H9 (cell line): ENCODE results near the gene PADI6. TPM values are rescaled to one million over a fixed set of nuclear protein-coding genes. Genes with fewer than 3 reads are reported as not detected.

Source experiments
- DNase-seq: peaks from one replicate; pipeline ENCODE4 v3.0.0-alpha.2; 2017
- H2AFZ ChIP-seq: one replicate; pipeline ENCODE4 v1.6.1; 2013; ENCODE audit warnings: mild to moderate bottlenecking, low read length, control low read depth, moderate library complexity
- H2AK5ac ChIP-seq: 2 replicates; pipeline ENCODE4 v1.6.1; 2013; ENCODE audit warnings: low read length, control low read depth, mixed read lengths; ENCODE audit not compliant: insufficient read length
- H2BK120ac ChIP-seq: one replicate; pipeline ENCODE4 v1.6.1; 2013; ENCODE audit warnings: low read depth, mild to moderate bottlenecking, low read length, control low read depth, inconsistent platforms; ENCODE audit not compliant: poor library complexity, severe bottlenecking
- H2BK12ac ChIP-seq: 2 replicates; pipeline ENCODE4 v1.6.1; 2013; ENCODE audit warnings: low read length, control low read depth, mixed read lengths, low read depth; ENCODE audit not compliant: insufficient read length
- H2BK15ac ChIP-seq: 2 replicates; pipeline ENCODE4 v1.6.1; 2013; ENCODE audit warnings: low read depth, low read length, control low read depth
- H2BK20ac ChIP-seq: one replicate; pipeline ENCODE4 v1.6.1; 2013; ENCODE audit warnings: low read depth, mild to moderate bottlenecking, low read length, control low read depth, inconsistent platforms; ENCODE audit not compliant: poor library complexity, severe bottlenecking
- H2BK5ac ChIP-seq: 2 replicates; pipeline ENCODE4 v1.6.1; 2013; ENCODE audit warnings: low read length, control low read depth, mixed read lengths; ENCODE audit not compliant: insufficient read length
- H3K14ac ChIP-seq: 2 replicates; pipeline ENCODE4 v1.6.1; 2013; ENCODE audit warnings: low read length, control low read depth; ENCODE audit not compliant: insufficient read depth
- H3K18ac ChIP-seq: 2 replicates; pipeline ENCODE4 v1.6.1; 2013; ENCODE audit warnings: low read depth, mild to moderate bottlenecking, mixed read lengths, low read length, control low read depth; ENCODE audit not compliant: insufficient read length
- H3K23ac ChIP-seq: 2 replicates; pipeline ENCODE4 v1.6.1; 2013; ENCODE audit warnings: low read length, control low read depth, mixed read lengths, low read depth; ENCODE audit not compliant: insufficient read length
- H3K23me2 ChIP-seq: 2 replicates; pipeline ENCODE4 v1.6.1; 2013; ENCODE audit warnings: low read depth, mild to moderate bottlenecking, mixed read lengths, low read length, control low read depth; ENCODE audit not compliant: insufficient read length, poor library complexity, severe bottlenecking
- H3K27ac ChIP-seq: 2 replicates; pipeline ENCODE4 v1.5.1; 2013; ENCODE audit warnings: low read length, control low read depth, mixed read lengths, low read depth; ENCODE audit not compliant: insufficient read length
- H3K27me3 ChIP-seq: 2 replicates; pipeline ENCODE4 v1.6.1; 2013; ENCODE audit warnings: low read length, control low read depth, inconsistent platforms; ENCODE audit not compliant: insufficient read depth
- H3K4ac ChIP-seq: 2 replicates; pipeline ENCODE4 v1.6.1; 2013; ENCODE audit warnings: low read depth, mild to moderate bottlenecking, control low read depth, inconsistent platforms, low read length, moderate library complexity
- H3K4me1 ChIP-seq: 2 replicates; pipeline ENCODE4 v1.6.1; 2013; ENCODE audit warnings: low read length, control low read depth, inconsistent platforms; ENCODE audit not compliant: insufficient read depth
- H3K4me2 ChIP-seq: 2 replicates; pipeline ENCODE4 v1.6.1; 2013; ENCODE audit warnings: low read length, control low read depth, mixed read lengths; ENCODE audit not compliant: insufficient read length, insufficient read depth
- H3K56ac ChIP-seq: 2 replicates; pipeline ENCODE4 v1.6.1; 2013; ENCODE audit warnings: low read depth, mild to moderate bottlenecking, mixed read lengths, low read length, control low read depth; ENCODE audit not compliant: insufficient read length
- H3K79me1 ChIP-seq: 2 replicates; pipeline ENCODE4 v1.6.1; 2013; ENCODE audit warnings: low read depth, mild to moderate bottlenecking, moderate library complexity, low read length, control low read depth, inconsistent platforms; ENCODE audit not compliant: insufficient read depth, poor library complexity, severe bottlenecking
- H3K79me2 ChIP-seq: 2 replicates; pipeline ENCODE4 v1.6.1; 2013; ENCODE audit warnings: low read length, control low read depth, inconsistent platforms; ENCODE audit not compliant: insufficient read depth
- H3K9ac ChIP-seq: 2 replicates; pipeline ENCODE4 v1.6.1; 2013; ENCODE audit warnings: low read length, control low read depth, mixed read lengths; ENCODE audit not compliant: insufficient read length; ENCODE audit errors: extremely low read depth
- H3K9me3 ChIP-seq: one replicate; pipeline ENCODE4 v1.6.1; 2013; ENCODE audit warnings: low read depth, low read length, inconsistent platforms; ENCODE audit not compliant: control insufficient read depth
- H3T11ph ChIP-seq: one replicate; pipeline ENCODE4 v1.6.1; 2013; ENCODE audit warnings: mild to moderate bottlenecking, low read length, control low read depth, inconsistent platforms
- H4K20me1 ChIP-seq: one replicate; pipeline ENCODE4 v1.6.1; 2013; ENCODE audit not compliant: control insufficient read depth, insufficient read length, insufficient read depth
- H4K5ac ChIP-seq: 2 replicates; pipeline ENCODE4 v1.6.1; 2013; ENCODE audit warnings: low read depth, mild to moderate bottlenecking, mixed read lengths, low read length, control low read depth; ENCODE audit not compliant: insufficient read length
- H4K8ac ChIP-seq: replicated peaks from 2 replicates; pipeline ENCODE4 v1.6.1; 2013; ENCODE audit warnings: low read length, control low read depth, mixed read lengths, low read depth; ENCODE audit not compliant: insufficient read length
- H4K91ac ChIP-seq: 2 replicates; pipeline ENCODE4 v1.6.1; 2013; ENCODE audit warnings: low read depth, mild to moderate bottlenecking, moderate library complexity, mixed read lengths, low read length, control low read depth; ENCODE audit not compliant: insufficient read length
- H3K27ac Mint-ChIP-seq, 3 experiments: 2 replicates in 2 of 3; 3 replicates in 1 of 3; pipeline ENCODE4 v1.8.0; 2020 to 2021; ENCODE audit warnings: mixed read lengths in 3 of 3, mild to moderate bottlenecking in 1 of 3, moderate library complexity in 1 of 3
- H3K27me3 Mint-ChIP-seq: 2 replicates; pipeline ENCODE4 v1.8.0; 2021; ENCODE audit warnings: low read depth, mild to moderate bottlenecking, moderate library complexity, mixed read lengths
- H3K36me3 Mint-ChIP-seq, 3 experiments: 2 replicates in 2 of 3; 3 replicates in 1 of 3; pipeline ENCODE4 v1.8.0; 2020 to 2021; ENCODE audit warnings: low read depth in 3 of 3, mixed read lengths in 3 of 3; ENCODE audit not compliant: insufficient read depth in 1 of 3
- H3K4me1 Mint-ChIP-seq, 2 experiments: 2 replicates each; pipeline ENCODE4 v1.8.0; 2020; ENCODE audit warnings: mixed read lengths in 2 of 2
- H3K4me3 Mint-ChIP-seq, 2 experiments: 2 replicates in 1 of 2; 3 replicates in 1 of 2; pipeline ENCODE4 v1.8.0; 2020 to 2021; ENCODE audit warnings: mild to moderate bottlenecking in 2 of 2, mixed read lengths in 2 of 2, moderate library complexity in 1 of 2
- H3K9me3 Mint-ChIP-seq, 2 experiments: 2 replicates in 1 of 2; 3 replicates in 1 of 2; pipeline ENCODE4 v1.8.0; 2020; ENCODE audit warnings: mild to moderate bottlenecking in 2 of 2, mixed read lengths in 2 of 2, moderate library complexity in 1 of 2
- CTCF ChIP-seq: fragments of 200-600 bp; sonication (generic); conservative IDR thresholded peaks from 3 replicates; pipeline ENCODE4 v1.8.0; 2021; ENCODE audit warnings: antibody characterized with exemption, mild to moderate bottlenecking
- WGBS: extraction: QIAGEN DNeasy Blood & Tissue Kit; methylation state at CpG from one replicate; pipeline ENCODE4 v1.1.7; 2013; ENCODE audit warnings: missing lambda C conversion rate, low lambda C conversion rate, mixed read lengths; ENCODE audit not compliant: insufficient read length; ENCODE audit errors: extremely low coverage; 5-methylcytosine and 5-hydroxymethylcytosine counted together
- total RNA-seq: library from RNA; stranded (reverse); gene quantifications from 2 replicates; pipeline ENCODE4 v1.2.1, GENCODE V29; 2021

Gene PADI6
- total RNA-seq, 1 experiment from 2014 or later, result not detected

- H3K27me3 ChIP-seq, result no peaks in the 10 kb centered on the region
- TF ChIP-seq CTCF, result no peak
- Mint-ChIP-seq H3K36me3 (peaks cover 69 to 100% (median 96%) of the 10 kb centered on the region in 3 experiments), H3K27me3 (no peaks in the 10 kb centered on the region), H3K9me3 (no peaks in the 10 kb centered on the region), H3K27ac (peak overlapping the region; percentile 12 to 87 (median 68); a peak in 4 of 7 replicates), H3K4me3 (no peak overlapping the region), H3K4me1 (peaks cover 12 to 22% of the 10 kb centered on the region in 2 experiments)
- H4K91ac ChIP-seq, result no peak overlapping the region
- no peak for DNase-seq
- no peak overlapping the region for H3K9ac ChIP-seq
- peaks cover 3% of the 10 kb centered on the region for H4K20me1 ChIP-seq
- H2BK5ac ChIP-seq, result no peak overlapping the region
- no peak overlapping the region for H3T11ph ChIP-seq
- H2BK15ac ChIP-seq, result no peak overlapping the region
- H2BK20ac ChIP-seq, result no peak overlapping the region
- no peak overlapping the region for H2BK12ac ChIP-seq
- no peak overlapping the region for H2AFZ ChIP-seq
- H2BK120ac ChIP-seq, result no peak overlapping the region
- H3K4ac ChIP-seq, result no peak overlapping the region
- H3K79me1 ChIP-seq, result peaks cover 17% of the 10 kb centered on the region
- no peaks in the 10 kb centered on the region for H3K9me3 ChIP-seq
- H3K14ac ChIP-seq, result no peak overlapping the region
- no peak overlapping the region for H3K23ac ChIP-seq
- no peak overlapping the region for H2AK5ac ChIP-seq
- no peak overlapping the region for H3K56ac ChIP-seq
- H3K4me2 ChIP-seq, result no peak overlapping the region
- peaks cover 1% of the 10 kb centered on the region; the same call in 1 of the 2 replicates for H3K4me1 ChIP-seq
- H3K79me2 ChIP-seq, result peaks cover 34% of the 10 kb centered on the region; the same call in 1 of the 2 replicates
- H4K8ac ChIP-seq, result no peak overlapping the region
- no peak overlapping the region for H3K18ac ChIP-seq
- no peak overlapping the region for H4K5ac ChIP-seq
- no CpG with 5 or more reads among the region's 13 CpGs for WGBS
- no peak overlapping the region for H3K27ac ChIP-seq
- no peaks in the 10 kb centered on the region for H3K23me2 ChIP-seq
Observed at GRCh38 chr1:17423781-17424245, 51.8 kb downstream of the PADI6 start.
